CD4-positive, alpha-beta T cell treated with Interleukin-2 at 100 ng/mL for 4 hours (primary cell): ENCODE data around the gene ALPL.
A peak's percentile ranks its signal among the peaks of the same experiment; 100 is the strongest.
"Not testable (repeated sequence)": the region's sequence is repeated elsewhere in the genome, so short reads cannot be mapped to it uniquely, and the experiment has no call there.

Experiments
- DNase-seq: peaks from one replicate; pipeline ENCODE4 v3.0.0-alpha.2; 2020; ENCODE audit warnings: low spot score

ALPL gene

GRCh38 chr1:21507511-21508270, 1.5 kb upstream of the ALPL start:
- DNase-seq, result no peak

GRCh38 chr1:21508580-21509350, 458 bp upstream of the ALPL start:
- DNase-seq, result peak; percentile 36

- no peak for DNase-seq
Observed at GRCh38 chr1:21510113-21510493, 880 bp downstream of the ALPL start.

- DNase-seq, result no peak
Observed at GRCh38 chr1:21510885-21511578, 1.8 kb downstream of the ALPL start.

GRCh38 chr1:21511579-21512522, 2.6 kb downstream of the ALPL start:
- DNase-seq, result no peak

- DNase-seq, result no peak
Observed at GRCh38 chr1:21514245-21514644, 5.0 kb downstream of the ALPL start.

- DNase-seq, result no peak
Observed at GRCh38 chr1:21517161-21517589, 8.0 kb downstream of the ALPL start.

GRCh38 chr1:21517660-21518480, 8.6 kb downstream of the ALPL start:
- DNase-seq, result no peak

GRCh38 chr1:21518774-21519455, 9.7 kb downstream of the ALPL start:
- DNase-seq, result no peak

GRCh38 chr1:21519486-21520070, 10.4 kb downstream of the ALPL start:
- not testable (repeated sequence) for DNase-seq

- DNase-seq, result no peak
Observed at GRCh38 chr1:21520899-21521716, 11.9 kb downstream of the ALPL start.

GRCh38 chr1:21521717-21522060, 12.5 kb downstream of the ALPL start:
- no peak for DNase-seq

- DNase-seq, result no peak
Observed at GRCh38 chr1:21522525-21523038, 13.4 kb downstream of the ALPL start.

- DNase-seq, result no peak
Observed at GRCh38 chr1:21523297-21523813, 14.1 kb downstream of the ALPL start.

GRCh38 chr1:21524220-21524619, 15.0 kb downstream of the ALPL start:
- DNase-seq, result no peak

GRCh38 chr1:21524686-21525339, 15.6 kb downstream of the ALPL start:
- DNase-seq, result no peak

- DNase-seq, result no peak
Observed at GRCh38 chr1:21525340-21525717, 16.1 kb downstream of the ALPL start.

- DNase-seq, result no peak
Observed at GRCh38 chr1:21526441-21526840, 17.2 kb downstream of the ALPL start.
